GM23338 (cell line): ENCODE results near the gene RNF141. TPM values are rescaled to one million over a fixed set of nuclear protein-coding genes. Genes with fewer than 3 reads are reported as not detected.

ENCODE experiments used
- ATAC-seq: fragments of 200-7000 bp; cut with Tn5 transposase; 3 replicates; pipeline ENCODE4 v1.9.1; 2020
- DNase-seq: peaks from one replicate; pipeline ENCODE4 v3.0.0-alpha.2; 2015; ENCODE audit warnings: low spot score
- H2AFZ ChIP-seq: fragments of 200-600 bp; sonication (generic); 2 replicates; pipeline ENCODE4 v1.8.0; 2016; ENCODE audit warnings: antibody characterized with exemption, mild to moderate bottlenecking, moderate library complexity
- H3F3A ChIP-seq: fragments of 200-600 bp; sonication (generic); replicated peaks from 2 replicates; pipeline ENCODE4 v1.8.0; 2017; ENCODE audit warnings: antibody characterized with exemption, mixed run types, low read depth
- H3K27ac ChIP-seq: fragments of 200-600 bp; sonication (generic); 2 replicates; pipeline ENCODE4 v1.6.1; 2016; ENCODE audit warnings: low read depth
- H3K27me3 ChIP-seq: fragments of 200-600 bp; sonication (generic); 2 replicates; pipeline ENCODE4 v1.8.0; 2016; ENCODE audit warnings: mild to moderate bottlenecking, mixed run types, moderate library complexity; ENCODE audit not compliant: insufficient read depth
- H3K36me3 ChIP-seq: fragments of 200-600 bp; sonication (generic); 2 replicates; pipeline ENCODE4 v1.8.0; 2016; ENCODE audit warnings: mild to moderate bottlenecking; ENCODE audit not compliant: insufficient read depth
- H3K4me1 ChIP-seq: fragments of 200-600 bp; sonication (generic); 2 replicates; pipeline ENCODE4 v1.8.0; 2016; ENCODE audit warnings: mild to moderate bottlenecking, moderate library complexity; ENCODE audit not compliant: insufficient read depth
- H3K4me2 ChIP-seq: fragments of 200-600 bp; sonication (generic); 2 replicates; pipeline ENCODE4 v1.7.1; 2017; ENCODE audit warnings: mixed run types
- H3K4me3 ChIP-seq: fragments of 200-600 bp; sonication (generic); 2 replicates; pipeline ENCODE4 v1.6.1; 2016; ENCODE audit warnings: mixed run types
- H3K79me2 ChIP-seq: fragments of 200-600 bp; sonication (generic); replicated peaks from 2 replicates; pipeline ENCODE4 v1.8.0; 2017; ENCODE audit warnings: mild to moderate bottlenecking; ENCODE audit not compliant: insufficient read depth
- H3K9me2 ChIP-seq: fragments of 200-600 bp; sonication (generic); 2 replicates; pipeline ENCODE4 v1.8.0; 2017; ENCODE audit not compliant: insufficient read depth
- H4K20me1 ChIP-seq: fragments of 200-600 bp; sonication (generic); replicated peaks from 2 replicates; pipeline ENCODE4 v1.8.0; 2017; ENCODE audit warnings: mild to moderate bottlenecking; ENCODE audit not compliant: insufficient read depth
- H3K27ac Mint-ChIP-seq: 2 replicates; pipeline ENCODE4 v1.8.0; 2020; ENCODE audit warnings: inconsistent platforms, mild to moderate bottlenecking, moderate library complexity, mixed read lengths
- H3K27me3 Mint-ChIP-seq: 3 replicates; pipeline ENCODE4 v1.8.0; 2022; ENCODE audit warnings: low read depth, mild to moderate bottlenecking, moderate library complexity, mixed read lengths, inconsistent platforms; ENCODE audit not compliant: insufficient read depth, poor library complexity
- H3K36me3 Mint-ChIP-seq: 3 replicates; pipeline ENCODE4 v1.8.0; 2021; ENCODE audit warnings: low read depth, mild to moderate bottlenecking, inconsistent platforms, moderate library complexity, mixed read lengths
- H3K4me1 Mint-ChIP-seq: 3 replicates; pipeline ENCODE4 v1.8.0; 2020; ENCODE audit warnings: mild to moderate bottlenecking, inconsistent platforms, mixed read lengths
- H3K4me3 Mint-ChIP-seq: 3 replicates; pipeline ENCODE4 v1.8.0; 2021; ENCODE audit warnings: moderate library complexity, mild to moderate bottlenecking, inconsistent platforms, mixed read lengths
- H3K9me3 Mint-ChIP-seq: 3 replicates; pipeline ENCODE4 v1.8.0; 2020; ENCODE audit warnings: moderate library complexity, mild to moderate bottlenecking, inconsistent platforms, mixed read lengths
- CREB1 ChIP-seq: fragments of 250-450 bp; sonication (Bioruptor Pico); IDR thresholded peaks from 2 replicates; pipeline ENCODE4 v1.5.0; 2020; ENCODE audit warnings: low read depth, mild to moderate bottlenecking, moderate library complexity
- EZH2 ChIP-seq: fragments of 200-600 bp; sonication (generic); IDR thresholded peaks from one replicate; pipeline ENCODE4 v1.8.0; 2017; ENCODE audit warnings: antibody characterized with exemption, mild to moderate bottlenecking, low read depth; ENCODE audit not compliant: unreplicated experiment
- NANOG ChIP-seq: IDR thresholded peaks from 2 replicates; pipeline ENCODE4 v1.6.1; 2016; ENCODE audit warnings: antibody characterized with exemption, borderline replicate concordance
- STAT1 ChIP-seq: IDR thresholded peaks from one replicate; pipeline ENCODE4 v1.6.1; 2016; ENCODE audit warnings: antibody characterized with exemption; ENCODE audit not compliant: unreplicated experiment
- ZNF114 ChIP-seq: fragments of 250-450 bp; sonication (Bioruptor Pico); IDR thresholded peaks from 2 replicates; pipeline ENCODE4 v1.5.0; 2020; ENCODE audit warnings: mild to moderate bottlenecking, moderate library complexity
- ZNF331 ChIP-seq: fragments of 250-450 bp; sonication (Bioruptor Pico); IDR thresholded peaks from 2 replicates; pipeline ENCODE4 v1.5.0; 2020; ENCODE audit warnings: low read depth, mild to moderate bottlenecking, moderate library complexity
- polyA plus RNA-seq: library from polyadenylated mRNA; unstranded; fragments of >200 nt; fragmentation: Nextera tagmentation; extraction: Ambion mirVana; gene quantifications from 2 replicates; pipeline ENCODE4 v1.2.1, GENCODE V29; 2016
- total RNA-seq: library from RNA; depleted of rRNA; stranded (reverse); fragments of >200 nt; shearing (Covaris generic); gene quantifications from 2 replicates; pipeline ENCODE4 v1.2.3, GENCODE V29; 2014
- TF ChIP-seq, protein P1 (sequence below): fragments of 250-450 bp; sonication (Bioruptor Pico); IDR thresholded peaks from 2 replicates; pipeline ENCODE4 v1.5.0; 2020; ENCODE audit warnings: mild to moderate bottlenecking, moderate library complexity
- TF ChIP-seq, protein P2 (sequence below): IDR thresholded peaks from 2 replicates; pipeline ENCODE4 v1.6.1; 2016; ENCODE audit warnings: antibody characterized with exemption
- TF ChIP-seq, protein P3 (sequence below), 2 experiments: fragments of 200-600 bp in 1 of 2; sonication (generic) in 1 of 2; conservative IDR thresholded peaks; 2 replicates each; pipeline versions ENCODE4 v1.5.1 to v1.6.1; 2016 to 2017; ENCODE audit warnings: antibody characterized with exemption in 2 of 2, low read depth in 2 of 2, mild to moderate bottlenecking in 2 of 2, moderate library complexity in 1 of 2

The RNF141 gene
- total and polyA plus RNA-seq, 2 experiments from 2014 or later: 11.4 to 26.9 TPM

DNA sequence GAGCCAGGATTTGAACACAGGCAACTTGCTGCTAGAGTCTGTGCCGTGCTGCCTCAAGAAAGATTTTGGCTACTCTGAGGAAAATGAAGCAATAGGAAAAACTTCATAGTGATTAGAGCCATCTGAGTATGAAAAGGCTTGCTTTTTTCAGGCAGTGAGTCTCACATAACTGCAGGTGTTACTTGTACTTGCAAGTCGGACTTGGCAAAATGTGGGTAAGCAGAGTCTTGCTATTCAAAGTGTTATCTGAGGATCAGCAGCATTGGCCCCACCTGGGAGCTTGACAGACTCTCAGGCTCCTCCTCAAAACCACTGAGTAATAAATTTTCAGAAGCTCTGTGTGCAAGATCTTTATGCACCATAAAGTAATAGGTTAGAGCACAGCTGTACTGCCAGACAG lies 18.1 kb downstream of the RNF141 start (continued):
- TF ChIP-seq, protein P1, sequence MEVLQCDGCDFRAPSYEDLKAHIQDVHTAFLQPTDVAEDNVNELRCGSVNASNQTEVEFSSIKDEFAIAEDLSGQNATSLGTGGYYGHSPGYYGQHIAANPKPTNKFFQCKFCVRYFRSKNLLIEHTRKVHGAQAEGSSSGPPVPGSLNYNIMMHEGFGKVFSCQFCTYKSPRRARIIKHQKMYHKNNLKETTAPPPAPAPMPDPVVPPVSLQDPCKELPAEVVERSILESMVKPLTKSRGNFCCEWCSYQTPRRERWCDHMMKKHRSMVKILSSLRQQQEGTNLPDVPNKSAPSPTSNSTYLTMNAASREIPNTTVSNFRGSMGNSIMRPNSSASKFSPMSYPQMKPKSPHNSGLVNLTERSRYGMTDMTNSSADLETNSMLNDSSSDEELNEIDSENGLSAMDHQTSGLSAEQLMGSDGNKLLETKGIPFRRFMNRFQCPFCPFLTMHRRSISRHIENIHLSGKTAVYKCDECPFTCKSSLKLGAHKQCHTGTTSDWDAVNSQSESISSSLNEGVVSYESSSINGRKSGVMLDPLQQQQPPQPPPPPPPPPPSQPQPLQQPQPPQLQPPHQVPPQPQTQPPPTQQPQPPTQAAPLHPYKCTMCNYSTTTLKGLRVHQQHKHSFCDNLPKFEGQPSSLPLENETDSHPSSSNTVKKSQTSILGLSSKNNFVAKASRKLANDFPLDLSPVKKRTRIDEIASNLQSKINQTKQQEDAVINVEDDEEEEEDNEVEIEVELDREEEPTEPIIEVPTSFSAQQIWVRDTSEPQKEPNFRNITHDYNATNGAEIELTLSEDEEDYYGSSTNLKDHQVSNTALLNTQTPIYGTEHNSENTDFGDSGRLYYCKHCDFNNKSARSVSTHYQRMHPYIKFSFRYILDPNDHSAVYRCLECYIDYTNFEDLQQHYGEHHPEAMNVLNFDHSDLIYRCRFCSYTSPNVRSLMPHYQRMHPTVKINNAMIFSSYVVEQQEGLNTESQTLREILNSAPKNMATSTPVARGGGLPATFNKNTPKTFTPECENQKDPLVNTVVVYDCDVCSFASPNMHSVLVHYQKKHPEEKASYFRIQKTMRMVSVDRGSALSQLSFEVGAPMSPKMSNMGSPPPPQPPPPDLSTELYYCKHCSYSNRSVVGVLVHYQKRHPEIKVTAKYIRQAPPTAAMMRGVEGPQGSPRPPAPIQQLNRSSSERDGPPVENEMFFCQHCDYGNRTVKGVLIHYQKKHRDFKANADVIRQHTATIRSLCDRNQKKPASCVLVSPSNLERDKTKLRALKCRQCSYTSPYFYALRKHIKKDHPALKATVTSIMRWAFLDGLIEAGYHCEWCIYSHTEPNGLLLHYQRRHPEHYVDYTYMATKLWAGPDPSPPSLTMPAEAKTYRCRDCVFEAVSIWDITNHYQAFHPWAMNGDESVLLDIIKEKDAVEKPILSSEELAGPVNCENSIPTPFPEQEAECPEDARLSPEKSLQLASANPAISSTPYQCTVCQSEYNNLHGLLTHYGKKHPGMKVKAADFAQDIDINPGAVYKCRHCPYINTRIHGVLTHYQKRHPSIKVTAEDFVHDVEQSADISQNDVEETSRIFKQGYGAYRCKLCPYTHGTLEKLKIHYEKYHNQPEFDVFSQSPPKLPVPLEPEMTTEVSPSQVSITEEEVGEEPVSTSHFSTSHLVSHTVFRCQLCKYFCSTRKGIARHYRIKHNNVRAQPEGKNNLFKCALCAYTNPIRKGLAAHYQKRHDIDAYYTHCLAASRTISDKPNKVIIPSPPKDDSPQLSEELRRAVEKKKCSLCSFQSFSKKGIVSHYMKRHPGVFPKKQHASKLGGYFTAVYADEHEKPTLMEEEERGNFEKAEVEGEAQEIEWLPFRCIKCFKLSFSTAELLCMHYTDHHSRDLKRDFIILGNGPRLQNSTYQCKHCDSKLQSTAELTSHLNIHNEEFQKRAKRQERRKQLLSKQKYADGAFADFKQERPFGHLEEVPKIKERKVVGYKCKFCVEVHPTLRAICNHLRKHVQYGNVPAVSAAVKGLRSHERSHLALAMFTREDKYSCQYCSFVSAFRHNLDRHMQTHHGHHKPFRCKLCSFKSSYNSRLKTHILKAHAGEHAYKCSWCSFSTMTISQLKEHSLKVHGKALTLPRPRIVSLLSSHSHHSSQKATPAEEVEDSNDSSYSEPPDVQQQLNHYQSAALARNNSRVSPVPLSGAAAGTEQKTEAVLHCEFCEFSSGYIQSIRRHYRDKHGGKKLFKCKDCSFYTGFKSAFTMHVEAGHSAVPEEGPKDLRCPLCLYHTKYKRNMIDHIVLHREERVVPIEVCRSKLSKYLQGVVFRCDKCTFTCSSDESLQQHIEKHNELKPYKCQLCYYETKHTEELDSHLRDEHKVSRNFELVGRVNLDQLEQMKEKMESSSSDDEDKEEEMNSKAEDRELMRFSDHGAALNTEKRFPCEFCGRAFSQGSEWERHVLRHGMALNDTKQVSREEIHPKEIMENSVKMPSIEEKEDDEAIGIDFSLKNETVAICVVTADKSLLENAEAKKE (CRISPR knock-in tag): no peak
- TF ChIP-seq CREB1 (CRISPR knock-in tag): no peak

DNA sequence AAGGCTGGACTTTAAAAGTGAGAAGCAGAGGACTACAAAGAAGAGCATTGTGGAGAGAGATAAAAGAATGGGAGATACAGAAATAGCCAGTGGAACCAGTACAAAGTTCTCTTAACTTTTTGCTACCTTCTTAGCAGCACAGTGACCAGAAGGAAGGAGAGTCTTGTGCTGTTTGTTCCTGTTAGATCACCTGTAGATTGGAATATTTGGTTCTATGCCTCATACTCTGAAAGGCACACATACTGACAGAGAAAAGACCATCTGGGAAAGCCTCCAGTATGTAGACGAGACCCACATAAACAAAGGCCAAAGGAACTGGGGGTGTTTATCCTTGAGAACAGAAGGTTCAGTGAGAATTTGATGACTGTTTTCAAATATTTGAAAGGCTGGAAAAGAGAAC lies 18.7 kb downstream of the RNF141 start:
- TF ChIP-seq, protein P2, sequence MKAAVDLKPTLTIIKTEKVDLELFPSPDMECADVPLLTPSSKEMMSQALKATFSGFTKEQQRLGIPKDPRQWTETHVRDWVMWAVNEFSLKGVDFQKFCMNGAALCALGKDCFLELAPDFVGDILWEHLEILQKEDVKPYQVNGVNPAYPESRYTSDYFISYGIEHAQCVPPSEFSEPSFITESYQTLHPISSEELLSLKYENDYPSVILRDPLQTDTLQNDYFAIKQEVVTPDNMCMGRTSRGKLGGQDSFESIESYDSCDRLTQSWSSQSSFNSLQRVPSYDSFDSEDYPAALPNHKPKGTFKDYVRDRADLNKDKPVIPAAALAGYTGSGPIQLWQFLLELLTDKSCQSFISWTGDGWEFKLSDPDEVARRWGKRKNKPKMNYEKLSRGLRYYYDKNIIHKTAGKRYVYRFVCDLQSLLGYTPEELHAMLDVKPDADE: no peak
- no peak for TF ChIP-seq NANOG
- TF ChIP-seq ZNF331 (CRISPR knock-in tag): no peak
- TF ChIP-seq, protein P3, sequence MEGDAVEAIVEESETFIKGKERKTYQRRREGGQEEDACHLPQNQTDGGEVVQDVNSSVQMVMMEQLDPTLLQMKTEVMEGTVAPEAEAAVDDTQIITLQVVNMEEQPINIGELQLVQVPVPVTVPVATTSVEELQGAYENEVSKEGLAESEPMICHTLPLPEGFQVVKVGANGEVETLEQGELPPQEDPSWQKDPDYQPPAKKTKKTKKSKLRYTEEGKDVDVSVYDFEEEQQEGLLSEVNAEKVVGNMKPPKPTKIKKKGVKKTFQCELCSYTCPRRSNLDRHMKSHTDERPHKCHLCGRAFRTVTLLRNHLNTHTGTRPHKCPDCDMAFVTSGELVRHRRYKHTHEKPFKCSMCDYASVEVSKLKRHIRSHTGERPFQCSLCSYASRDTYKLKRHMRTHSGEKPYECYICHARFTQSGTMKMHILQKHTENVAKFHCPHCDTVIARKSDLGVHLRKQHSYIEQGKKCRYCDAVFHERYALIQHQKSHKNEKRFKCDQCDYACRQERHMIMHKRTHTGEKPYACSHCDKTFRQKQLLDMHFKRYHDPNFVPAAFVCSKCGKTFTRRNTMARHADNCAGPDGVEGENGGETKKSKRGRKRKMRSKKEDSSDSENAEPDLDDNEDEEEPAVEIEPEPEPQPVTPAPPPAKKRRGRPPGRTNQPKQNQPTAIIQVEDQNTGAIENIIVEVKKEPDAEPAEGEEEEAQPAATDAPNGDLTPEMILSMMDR (conservative IDR thresholded peaks at IDR 0.05; ENCODE audit: low read depth in 2 of 2): no peak
- no peak for TF ChIP-seq CREB1 (CRISPR knock-in tag)
- no peak for TF ChIP-seq ZNF114 (CRISPR knock-in tag)
- no peak for TF ChIP-seq STAT1
- no peak for TF ChIP-seq EZH2
- DNase-seq: no peak
- Mint-ChIP-seq H3K36me3 (peaks cover 2% of the 10 kb centered on the region; the same call in 1 of the 3 replicates), H3K27ac (no peak overlapping the region), H3K4me1 (no peaks in the 10 kb centered on the region), H3K27me3 (no peaks in the 10 kb centered on the region), H3K4me3 (no peak overlapping the region), H3K9me3 (no peaks in the 10 kb centered on the region)
- Histone ChIP-seq H3K9me2 (no peaks in the 10 kb centered on the region), H4K20me1 (no peaks in the 10 kb centered on the region), H3K27ac (no peak overlapping the region), H3F3A (no peaks in the 10 kb centered on the region), H3K79me2 (no peaks in the 10 kb centered on the region), H3K27me3 (no peaks in the 10 kb centered on the region), H3K4me2 (no peak overlapping the region), H2AFZ (no peak overlapping the region), H3K4me3 (no peak overlapping the region), H3K36me3 (no peaks in the 10 kb centered on the region), H3K4me1 (no peaks in the 10 kb centered on the region)
- no peak for ATAC-seq
